LoVo (cell line): ENCODE measurements around the gene NTMT1.

ENCODE experiments used
- DNase-seq: peaks from one replicate; pipeline ENCODE4 v3.0.0-alpha.2; 2016; ENCODE audit warnings: low spot score

NTMT1 gene

GRCh38 chr9:129597355-129598088 is 28.4 kb upstream of the NTMT1 start:
- DNase-seq, result peak; percentile 51

- no peak for DNase-seq
These were observed 27.8 kb upstream of the NTMT1 start for GRCh38 chr9:129598089-129598596.

- no peak for DNase-seq
These were observed 24.8 kb upstream of the NTMT1 start for GRCh38 chr9:129601082-129601674.

- no peak for DNase-seq
These were observed 23.2 kb upstream of the NTMT1 start for GRCh38 chr9:129602598-129603415.

- DNase-seq, result no peak
These were observed 21.8 kb upstream of the NTMT1 start for GRCh38 chr9:129604056-129604765.

- no peak for DNase-seq
These were observed 21.2 kb upstream of the NTMT1 start for GRCh38 chr9:129604766-129605163.

- no peak for DNase-seq
These were observed 19.6 kb upstream of the NTMT1 start for GRCh38 chr9:129606161-129607026.

- DNase-seq, result no peak
These were observed 19.0 kb upstream of the NTMT1 start for GRCh38 chr9:129607027-129607387.

GRCh38 chr9:129608561-129609481 is 17.1 kb upstream of the NTMT1 start:
- DNase-seq, result no peak

- DNase-seq, result no peak
These were observed 16.3 kb upstream of the NTMT1 start for GRCh38 chr9:129609486-129610212.

- DNase-seq, result no peak
These were observed 15.8 kb upstream of the NTMT1 start for GRCh38 chr9:129610213-129610472.

- DNase-seq, result peak; percentile 70
These were observed 15.3 kb upstream of the NTMT1 start for GRCh38 chr9:129610473-129611306.

GRCh38 chr9:129611307-129611800 is 14.6 kb upstream of the NTMT1 start:
- no peak for DNase-seq

GRCh38 chr9:129612123-129612522 is 13.8 kb upstream of the NTMT1 start:
- DNase-seq, result no peak

- no peak for DNase-seq
These were observed 13.0 kb upstream of the NTMT1 start for GRCh38 chr9:129612815-129613519.

GRCh38 chr9:129613520-129614175 is 12.3 kb upstream of the NTMT1 start:
- no peak for DNase-seq

- no peak for DNase-seq
These were observed 11.0 kb upstream of the NTMT1 start for GRCh38 chr9:129614932-129615331.
